ENCODE measurements around the gene SP6.

DNA sequence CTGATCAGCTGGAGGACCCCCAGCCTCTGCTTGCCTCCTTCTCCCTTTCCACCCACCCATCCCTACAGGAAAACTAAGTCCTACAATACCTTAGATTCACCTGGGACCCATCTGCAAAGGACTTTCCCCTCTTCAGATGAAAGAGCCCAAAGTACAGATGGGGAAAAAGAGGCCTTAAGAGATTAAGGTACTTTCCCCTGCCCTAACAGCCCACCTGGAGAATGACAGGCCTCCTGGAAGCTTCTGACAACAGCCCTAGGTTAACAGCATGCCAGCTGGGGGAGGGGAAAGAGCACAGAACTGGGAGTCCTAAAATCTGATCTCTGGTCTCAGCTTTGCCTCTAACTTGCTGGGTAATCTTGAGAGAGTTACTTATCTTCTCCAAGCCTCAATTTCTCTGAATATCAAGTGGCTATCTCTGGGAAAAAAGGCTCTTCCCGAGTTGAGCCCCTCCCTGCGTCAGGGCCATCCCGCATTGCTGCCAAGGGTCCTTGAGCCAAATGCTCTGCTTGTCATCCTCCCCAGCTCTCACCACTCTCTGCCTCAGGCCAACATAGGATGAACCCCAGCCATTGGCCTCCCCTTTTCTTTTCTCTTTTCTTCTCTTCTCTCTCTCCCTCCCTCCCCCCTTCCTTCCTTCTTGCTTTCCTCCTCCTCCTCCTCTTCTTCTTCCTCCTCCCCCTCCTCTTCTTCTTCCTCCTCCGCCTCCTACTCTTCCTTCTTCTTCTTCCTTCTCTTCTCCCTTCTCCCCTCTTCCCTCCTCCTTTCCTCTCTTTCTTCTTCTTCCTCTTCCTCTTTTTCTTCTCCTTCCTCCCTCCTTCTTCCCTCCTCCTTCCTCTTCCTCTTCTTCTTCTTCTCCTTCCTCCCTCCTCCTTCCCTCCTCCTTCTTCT, 22.5 kb upstream of the SP6 start:
- TF ChIP-seq, protein P1, sequence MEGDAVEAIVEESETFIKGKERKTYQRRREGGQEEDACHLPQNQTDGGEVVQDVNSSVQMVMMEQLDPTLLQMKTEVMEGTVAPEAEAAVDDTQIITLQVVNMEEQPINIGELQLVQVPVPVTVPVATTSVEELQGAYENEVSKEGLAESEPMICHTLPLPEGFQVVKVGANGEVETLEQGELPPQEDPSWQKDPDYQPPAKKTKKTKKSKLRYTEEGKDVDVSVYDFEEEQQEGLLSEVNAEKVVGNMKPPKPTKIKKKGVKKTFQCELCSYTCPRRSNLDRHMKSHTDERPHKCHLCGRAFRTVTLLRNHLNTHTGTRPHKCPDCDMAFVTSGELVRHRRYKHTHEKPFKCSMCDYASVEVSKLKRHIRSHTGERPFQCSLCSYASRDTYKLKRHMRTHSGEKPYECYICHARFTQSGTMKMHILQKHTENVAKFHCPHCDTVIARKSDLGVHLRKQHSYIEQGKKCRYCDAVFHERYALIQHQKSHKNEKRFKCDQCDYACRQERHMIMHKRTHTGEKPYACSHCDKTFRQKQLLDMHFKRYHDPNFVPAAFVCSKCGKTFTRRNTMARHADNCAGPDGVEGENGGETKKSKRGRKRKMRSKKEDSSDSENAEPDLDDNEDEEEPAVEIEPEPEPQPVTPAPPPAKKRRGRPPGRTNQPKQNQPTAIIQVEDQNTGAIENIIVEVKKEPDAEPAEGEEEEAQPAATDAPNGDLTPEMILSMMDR (IDR thresholded peaks at IDR 0.05; ENCODE audit: insufficient read depth, low read length) = no peak
- TF ChIP-seq, protein P2, sequence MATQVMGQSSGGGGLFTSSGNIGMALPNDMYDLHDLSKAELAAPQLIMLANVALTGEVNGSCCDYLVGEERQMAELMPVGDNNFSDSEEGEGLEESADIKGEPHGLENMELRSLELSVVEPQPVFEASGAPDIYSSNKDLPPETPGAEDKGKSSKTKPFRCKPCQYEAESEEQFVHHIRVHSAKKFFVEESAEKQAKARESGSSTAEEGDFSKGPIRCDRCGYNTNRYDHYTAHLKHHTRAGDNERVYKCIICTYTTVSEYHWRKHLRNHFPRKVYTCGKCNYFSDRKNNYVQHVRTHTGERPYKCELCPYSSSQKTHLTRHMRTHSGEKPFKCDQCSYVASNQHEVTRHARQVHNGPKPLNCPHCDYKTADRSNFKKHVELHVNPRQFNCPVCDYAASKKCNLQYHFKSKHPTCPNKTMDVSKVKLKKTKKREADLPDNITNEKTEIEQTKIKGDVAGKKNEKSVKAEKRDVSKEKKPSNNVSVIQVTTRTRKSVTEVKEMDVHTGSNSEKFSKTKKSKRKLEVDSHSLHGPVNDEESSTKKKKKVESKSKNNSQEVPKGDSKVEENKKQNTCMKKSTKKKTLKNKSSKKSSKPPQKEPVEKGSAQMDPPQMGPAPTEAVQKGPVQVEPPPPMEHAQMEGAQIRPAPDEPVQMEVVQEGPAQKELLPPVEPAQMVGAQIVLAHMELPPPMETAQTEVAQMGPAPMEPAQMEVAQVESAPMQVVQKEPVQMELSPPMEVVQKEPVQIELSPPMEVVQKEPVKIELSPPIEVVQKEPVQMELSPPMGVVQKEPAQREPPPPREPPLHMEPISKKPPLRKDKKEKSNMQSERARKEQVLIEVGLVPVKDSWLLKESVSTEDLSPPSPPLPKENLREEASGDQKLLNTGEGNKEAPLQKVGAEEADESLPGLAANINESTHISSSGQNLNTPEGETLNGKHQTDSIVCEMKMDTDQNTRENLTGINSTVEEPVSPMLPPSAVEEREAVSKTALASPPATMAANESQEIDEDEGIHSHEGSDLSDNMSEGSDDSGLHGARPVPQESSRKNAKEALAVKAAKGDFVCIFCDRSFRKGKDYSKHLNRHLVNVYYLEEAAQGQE (IDR thresholded peaks at IDR 0.05; ENCODE audit: insufficient replicate concordance, low read depth) = no peak
- no peak for TF ChIP-seq SPI1 (IDR thresholded peaks at IDR 0.05; ENCODE audit: borderline replicate concordance, low read depth)
